Measurements from ENCODE around the gene SAT1.
"Not testable (repeated sequence)": the region's sequence is repeated elsewhere in the genome, so short reads cannot be mapped to it uniquely, and the experiment has no call there.

The SAT1 gene

GRCh38 chrX:23764188-23764984, 18.6 kb upstream of the SAT1 start:
- no peak overlapping the region for H3K27ac Mint-ChIP-seq
- ATAC-seq = no peak
- no peaks in the 10 kb centered on the region for H3K27me3 Mint-ChIP-seq
- H3K36me3 Mint-ChIP-seq (ENCODE audit: low read depth) = no peaks in the 10 kb centered on the region
- no peaks in the 10 kb centered on the region for H3K9me3 Mint-ChIP-seq
- no peak overlapping the region for H3K4me3 Mint-ChIP-seq
- H3K4me1 Mint-ChIP-seq = no peaks in the 10 kb centered on the region
- no peak for DNase-seq

- Mint-ChIP-seq H3K4me3 (no peak overlapping the region), H3K4me1 (no peaks in the 10 kb centered on the region), H3K9me3 (no peaks in the 10 kb centered on the region), H3K27me3 (no peaks in the 10 kb centered on the region), H3K36me3 (ENCODE audit: low read depth) (no peaks in the 10 kb centered on the region), H3K27ac (no peak overlapping the region)
- no peak for DNase-seq
- ATAC-seq = no peak
Measured at GRCh38 chrX:23765449-23765848, 17.5 kb upstream of the SAT1 start.

GRCh38 chrX:23765868-23766267, 17.1 kb upstream of the SAT1 start:
- no peaks in the 10 kb centered on the region for H3K9me3 Mint-ChIP-seq
- H3K27ac Mint-ChIP-seq = no peak overlapping the region
- no peak overlapping the region for H3K4me3 Mint-ChIP-seq
- no peaks in the 10 kb centered on the region for H3K4me1 Mint-ChIP-seq
- no peak for ATAC-seq
- no peaks in the 10 kb centered on the region for H3K36me3 Mint-ChIP-seq (ENCODE audit: low read depth)
- no peaks in the 10 kb centered on the region for H3K27me3 Mint-ChIP-seq
- DNase-seq = no peak

- Mint-ChIP-seq H3K9me3 (no peaks in the 10 kb centered on the region), H3K27ac (no peak overlapping the region), H3K36me3 (ENCODE audit: low read depth) (no peaks in the 10 kb centered on the region), H3K27me3 (no peaks in the 10 kb centered on the region), H3K4me3 (peak overlapping the region; percentile 36), H3K4me1 (no peaks in the 10 kb centered on the region)
- ATAC-seq (peak; percentile 65), DNase-seq (no peak)
Measured at GRCh38 chrX:23766650-23767551, 16.1 kb upstream of the SAT1 start.

- ATAC-seq (no peak), DNase-seq (no peak)
- Mint-ChIP-seq H3K36me3 (ENCODE audit: low read depth) (no peaks in the 10 kb centered on the region), H3K4me1 (peaks cover 16% of the 10 kb centered on the region), H3K27ac (no peak overlapping the region), H3K4me3 (no peak overlapping the region), H3K27me3 (no peaks in the 10 kb centered on the region), H3K9me3 (no peaks in the 10 kb centered on the region)
Measured at GRCh38 chrX:23770142-23770541, 12.8 kb upstream of the SAT1 start.

- not testable (repeated sequence) for H3K36me3 Mint-ChIP-seq (ENCODE audit: low read depth); H3K27ac Mint-ChIP-seq; H3K27me3 Mint-ChIP-seq; ATAC-seq; H3K4me3 Mint-ChIP-seq; H3K9me3 Mint-ChIP-seq; DNase-seq
- peaks cover 16% of the 10 kb centered on the region for H3K4me1 Mint-ChIP-seq
Measured at GRCh38 chrX:23771086-23771485, 11.9 kb upstream of the SAT1 start.

- H3K4me1 Mint-ChIP-seq = peaks cover 18% of the 10 kb centered on the region
- peak overlapping the region; percentile 62 for H3K4me3 Mint-ChIP-seq
- no peaks in the 10 kb centered on the region for H3K27me3 Mint-ChIP-seq
- H3K27ac Mint-ChIP-seq = peak overlapping the region; percentile 95
- no peaks in the 10 kb centered on the region for H3K36me3 Mint-ChIP-seq (ENCODE audit: low read depth)
- peak; percentile 77 for ATAC-seq
- no peak for DNase-seq
- H3K9me3 Mint-ChIP-seq = no peaks in the 10 kb centered on the region
Measured at GRCh38 chrX:23773601-23774175, 9.3 kb upstream of the SAT1 start.

- Mint-ChIP-seq H3K27ac (no peak overlapping the region), H3K4me1 (peaks cover 27% of the 10 kb centered on the region), H3K4me3 (no peak overlapping the region), H3K36me3 (ENCODE audit: low read depth) (no peaks in the 10 kb centered on the region), H3K9me3 (no peaks in the 10 kb centered on the region), H3K27me3 (no peaks in the 10 kb centered on the region)
- DNase-seq (no peak), ATAC-seq (no peak)
Measured at GRCh38 chrX:23776363-23776762, 6.6 kb upstream of the SAT1 start.

- no peak overlapping the region for H3K27ac Mint-ChIP-seq
- H3K36me3 Mint-ChIP-seq (ENCODE audit: low read depth) = peaks cover 3% of the 10 kb centered on the region
- ATAC-seq (no peak), DNase-seq (no peak)
- peaks cover 28% of the 10 kb centered on the region for H3K4me1 Mint-ChIP-seq
- H3K4me3 Mint-ChIP-seq = no peak overlapping the region
- no peaks in the 10 kb centered on the region for H3K27me3 Mint-ChIP-seq
- H3K9me3 Mint-ChIP-seq = no peaks in the 10 kb centered on the region
Measured at GRCh38 chrX:23779025-23779424, 3.9 kb upstream of the SAT1 start.

GRCh38 chrX:23782455-23782854, 518 bp upstream of the SAT1 start:
- no peak for DNase-seq
- H3K27ac Mint-ChIP-seq = peak overlapping the region; percentile 91

GRCh38 chrX:23783589-23784469, 856 bp downstream of the SAT1 start:
- DNase-seq = no peak
- H3K4me1 Mint-ChIP-seq = peaks cover 45% of the 10 kb centered on the region
- no peaks in the 10 kb centered on the region for H3K27me3 Mint-ChIP-seq
- H3K4me3 Mint-ChIP-seq = peak overlapping the region; percentile 88
- no peak for ATAC-seq
- H3K9me3 Mint-ChIP-seq = no peaks in the 10 kb centered on the region
- peak overlapping the region; percentile 91 for H3K27ac Mint-ChIP-seq
- peaks cover 24% of the 10 kb centered on the region for H3K36me3 Mint-ChIP-seq (ENCODE audit: low read depth)

More at GRCh38 chrX:23782455-23782854, 518 bp upstream of the SAT1 start:
- no peak for ATAC-seq
- no peaks in the 10 kb centered on the region for H3K9me3 Mint-ChIP-seq
- H3K36me3 Mint-ChIP-seq (ENCODE audit: low read depth) = peaks cover 24% of the 10 kb centered on the region
- peaks cover 43% of the 10 kb centered on the region for H3K4me1 Mint-ChIP-seq
- H3K4me3 Mint-ChIP-seq = peak overlapping the region; percentile 70
- H3K27me3 Mint-ChIP-seq = no peaks in the 10 kb centered on the region

GRCh38 chrX:23784470-23785331, 1.7 kb downstream of the SAT1 start:
- peak overlapping the region; percentile 88 for H3K4me3 Mint-ChIP-seq
- no peaks in the 10 kb centered on the region for H3K9me3 Mint-ChIP-seq
- H3K27me3 Mint-ChIP-seq = no peaks in the 10 kb centered on the region
- ATAC-seq (no peak), DNase-seq (no peak)
- peaks cover 24% of the 10 kb centered on the region for H3K36me3 Mint-ChIP-seq (ENCODE audit: low read depth)
- peak overlapping the region; percentile 91 for H3K27ac Mint-ChIP-seq
- H3K4me1 Mint-ChIP-seq = peaks cover 42% of the 10 kb centered on the region

GRCh38 chrX:23785580-23785979, 2.6 kb downstream of the SAT1 start:
- Mint-ChIP-seq H3K9me3 (no peaks in the 10 kb centered on the region), H3K27ac (peak overlapping the region; percentile 91), H3K4me1 (peaks cover 42% of the 10 kb centered on the region), H3K4me3 (peak overlapping the region; percentile 88), H3K36me3 (ENCODE audit: low read depth) (peaks cover 24% of the 10 kb centered on the region), H3K27me3 (no peaks in the 10 kb centered on the region)
- no peak for DNase-seq
- no peak for ATAC-seq
